ENCODE data around the gene FAM174B. TPM values are rescaled to one million over a fixed set of nuclear protein-coding genes. Genes with fewer than 3 reads are reported as not detected.

The FAM174B gene
- total RNA-seq, 1 experiment from 2014 or later, result 3.5 TPM

GRCh38 chr15:92645731-92646130, 9.8 kb downstream of the FAM174B start:
- no TSS peak for BruUV-seq (replicated peaks)
- Mint-ChIP-seq H3K4me1 (ENCODE audit: insufficient read depth, unreplicated experiment) (no peaks in the 10 kb centered on the region), H3K9me3 (ENCODE audit: unreplicated experiment) (peaks cover 8% of the 10 kb centered on the region), H3K4me3 (ENCODE audit: unreplicated experiment) (no peak overlapping the region), H3K36me3 (ENCODE audit: insufficient read depth, unreplicated experiment) (no peaks in the 10 kb centered on the region), H3K27me3 (ENCODE audit: insufficient read depth, unreplicated experiment) (no peaks in the 10 kb centered on the region), H3K27ac (ENCODE audit: low read depth, unreplicated experiment) (no peak overlapping the region)
- intact Hi-C loops (cut with micrococcal nuclease), result no loop called here
- ChIA-PET POLR2A (no interaction called here), CTCF (no interaction called here)
- TF ChIP-seq CTCF (IDR thresholded peaks at IDR 0.05; ENCODE audit: unreplicated experiment), result no peak
- no peak for DNase-seq (ENCODE audit: unreplicated experiment)

GRCh38 chr15:92645051-92645631, 10.4 kb downstream of the FAM174B start:
- DNase-seq (ENCODE audit: unreplicated experiment), result no peak
- intact Hi-C loops (cut with micrococcal nuclease), result no loop called here
- CTCF ChIA-PET, result no interaction called here
- POLR2A ChIA-PET, result no interaction called here
- Mint-ChIP-seq H3K4me3 (ENCODE audit: unreplicated experiment) (no peak overlapping the region), H3K27me3 (ENCODE audit: insufficient read depth, unreplicated experiment) (no peaks in the 10 kb centered on the region), H3K27ac (ENCODE audit: low read depth, unreplicated experiment) (no peak overlapping the region), H3K4me1 (ENCODE audit: insufficient read depth, unreplicated experiment) (no peaks in the 10 kb centered on the region), H3K36me3 (ENCODE audit: insufficient read depth, unreplicated experiment) (no peaks in the 10 kb centered on the region), H3K9me3 (ENCODE audit: unreplicated experiment) (peaks cover 6% of the 10 kb centered on the region)
- no TSS peak for BruUV-seq (replicated peaks)
- TF ChIP-seq CTCF (IDR thresholded peaks at IDR 0.05; ENCODE audit: unreplicated experiment), result no peak

GRCh38 chr15:92643849-92644815, 11.4 kb downstream of the FAM174B start:
- no peak for TF ChIP-seq CTCF (IDR thresholded peaks at IDR 0.05; ENCODE audit: unreplicated experiment)
- ChIA-PET CTCF (no interaction called here), POLR2A (no interaction called here)
- no TSS peak for BruUV-seq (replicated peaks)
- Mint-ChIP-seq H3K27me3 (ENCODE audit: insufficient read depth, unreplicated experiment) (no peaks in the 10 kb centered on the region), H3K27ac (ENCODE audit: low read depth, unreplicated experiment) (no peak overlapping the region), H3K4me1 (ENCODE audit: insufficient read depth, unreplicated experiment) (no peaks in the 10 kb centered on the region), H3K9me3 (ENCODE audit: unreplicated experiment) (peaks cover 6% of the 10 kb centered on the region), H3K4me3 (ENCODE audit: unreplicated experiment) (no peak overlapping the region), H3K36me3 (ENCODE audit: insufficient read depth, unreplicated experiment) (no peaks in the 10 kb centered on the region)
- intact Hi-C loops (cut with micrococcal nuclease), result no loop called here
- DNase-seq (ENCODE audit: unreplicated experiment), result no peak

GRCh38 chr15:92638709-92639365, 16.7 kb downstream of the FAM174B start:
- no peaks in the 10 kb centered on the region for H3K9me3 Mint-ChIP-seq (ENCODE audit: unreplicated experiment)
- POLR2A ChIA-PET, result no interaction called here
- no peaks in the 10 kb centered on the region for H3K27me3 Mint-ChIP-seq (ENCODE audit: insufficient read depth, unreplicated experiment)
- intact Hi-C loops (cut with micrococcal nuclease), result no loop called here
- no peak for DNase-seq (ENCODE audit: unreplicated experiment)
- no peaks in the 10 kb centered on the region for H3K36me3 Mint-ChIP-seq (ENCODE audit: insufficient read depth, unreplicated experiment)
- no peak overlapping the region for H3K27ac Mint-ChIP-seq (ENCODE audit: low read depth, unreplicated experiment)
- no peak overlapping the region for H3K4me3 Mint-ChIP-seq (ENCODE audit: unreplicated experiment)
- CTCF ChIA-PET, result interaction anchor here (0.6 kb wide), 1 partner anchor 9 kb away, joined by 3 read pairs; no protein-coding TSS in a partner anchor
- no peaks in the 10 kb centered on the region for H3K4me1 Mint-ChIP-seq (ENCODE audit: insufficient read depth, unreplicated experiment)
- BruUV-seq (replicated peaks), result no TSS peak
- no peak for TF ChIP-seq CTCF (IDR thresholded peaks at IDR 0.05; ENCODE audit: unreplicated experiment)

Data from MCF 10A (cell line).